ENCODE measurements around the gene CCDC38. TPM values are rescaled to one million over a fixed set of nuclear protein-coding genes. Genes with fewer than 3 reads are reported as not detected.
A peak's percentile ranks its signal among the peaks of the same experiment; 100 is the strongest.

Gene CCDC38
- total RNA-seq, 2 experiments from 2014 or later = 0.49 TPM; not detected in 1

DNA sequence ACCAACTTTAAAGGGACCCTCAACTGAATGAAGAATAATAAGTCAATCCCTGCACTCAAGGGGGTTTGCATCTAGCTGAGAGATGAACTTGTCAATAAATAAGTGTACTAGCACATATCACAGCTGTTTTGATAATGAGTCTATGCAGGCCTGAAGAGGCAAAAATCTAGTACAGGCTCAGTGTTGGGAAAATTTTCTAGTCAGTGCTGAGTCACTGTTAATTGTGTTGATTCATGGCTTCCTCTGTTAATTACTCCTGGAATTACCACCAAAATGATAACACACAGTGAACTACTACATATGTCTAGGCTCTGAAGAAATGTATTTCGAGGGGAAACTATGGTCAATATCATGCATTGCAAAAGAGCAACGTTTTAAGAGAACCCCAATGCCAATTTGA, 64.8 kb downstream of the CCDC38 start:
- Mint-ChIP-seq H3K9me3 (no peaks in the 10 kb centered on the region), H3K36me3 (ENCODE audit: low read depth) (peaks cover 7% of the 10 kb centered on the region), H3K27ac (no peak overlapping the region), H3K4me1 (ENCODE audit: low read depth) (no peaks in the 10 kb centered on the region), H3K4me3 (no peak overlapping the region), H3K27me3 (ENCODE audit: low read depth) (no peaks in the 10 kb centered on the region)
- DNase-seq = no peak
- CTCF ChIA-PET = no interaction called here
- intact Hi-C loops (cut with micrococcal nuclease) = no loop called here

DNA sequence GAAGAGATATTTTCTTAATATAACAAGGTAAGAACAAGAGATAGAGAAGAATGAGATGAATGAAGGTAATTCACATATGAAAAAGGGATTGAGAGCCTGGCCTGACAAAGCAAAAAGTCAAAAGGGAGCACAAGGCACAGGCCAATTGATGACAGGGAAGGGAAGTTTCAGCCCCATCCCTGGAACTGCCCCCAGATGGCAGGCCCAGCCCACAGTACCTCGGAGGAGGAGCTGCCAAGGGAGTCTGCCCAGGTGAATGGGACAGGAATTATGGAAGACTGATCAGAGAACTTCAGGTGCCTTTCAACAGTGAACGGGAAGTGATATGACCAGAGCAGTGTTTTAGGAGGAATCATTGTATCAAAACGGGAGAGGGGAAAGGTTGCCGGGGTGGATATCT, 68.0 kb downstream of the CCDC38 start:
- Mint-ChIP-seq H3K4me3 (no peak overlapping the region), H3K27ac (no peak overlapping the region), H3K27me3 (ENCODE audit: low read depth) (no peaks in the 10 kb centered on the region), H3K4me1 (ENCODE audit: low read depth) (peaks cover 1% of the 10 kb centered on the region), H3K36me3 (ENCODE audit: low read depth) (peaks cover 16% of the 10 kb centered on the region), H3K9me3 (no peaks in the 10 kb centered on the region)
- no peak for DNase-seq
- CTCF ChIA-PET = no interaction called here
- intact Hi-C loops (cut with micrococcal nuclease) = no loop called here

DNA sequence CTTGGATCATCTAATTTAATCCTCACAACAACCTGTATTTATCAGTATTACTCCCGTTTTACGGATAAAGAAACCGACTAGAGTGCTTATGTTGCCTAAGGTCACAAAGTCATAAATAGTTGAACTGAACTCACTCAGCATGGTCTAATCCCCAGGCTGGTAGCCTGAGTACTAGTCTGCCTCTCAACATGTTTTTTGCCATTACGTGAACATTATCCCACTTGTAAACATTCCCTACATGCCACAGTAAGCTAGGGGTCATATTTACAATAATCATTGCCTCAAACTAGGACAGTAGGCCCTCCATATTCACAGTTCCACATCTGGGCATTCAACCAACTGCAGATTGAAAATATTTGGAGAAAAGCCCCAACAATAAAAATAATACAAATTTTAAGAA, 71.5 kb downstream of the CCDC38 start:
- intact Hi-C loops (cut with micrococcal nuclease) = no loop called here
- H3K9me3 Mint-ChIP-seq = no peaks in the 10 kb centered on the region
- peaks cover 5% of the 10 kb centered on the region for H3K4me1 Mint-ChIP-seq (ENCODE audit: low read depth)
- no peak for DNase-seq
- no peak overlapping the region for H3K4me3 Mint-ChIP-seq
- peaks cover 20% of the 10 kb centered on the region for H3K36me3 Mint-ChIP-seq (ENCODE audit: low read depth)
- no peaks in the 10 kb centered on the region for H3K27me3 Mint-ChIP-seq (ENCODE audit: low read depth)
- CTCF ChIA-PET = interaction anchor here (0.8 kb wide), 1 partner anchor 11 kb away, joined by 3 read pairs; no protein-coding TSS in a partner anchor
- no peak overlapping the region for H3K27ac Mint-ChIP-seq

DNA sequence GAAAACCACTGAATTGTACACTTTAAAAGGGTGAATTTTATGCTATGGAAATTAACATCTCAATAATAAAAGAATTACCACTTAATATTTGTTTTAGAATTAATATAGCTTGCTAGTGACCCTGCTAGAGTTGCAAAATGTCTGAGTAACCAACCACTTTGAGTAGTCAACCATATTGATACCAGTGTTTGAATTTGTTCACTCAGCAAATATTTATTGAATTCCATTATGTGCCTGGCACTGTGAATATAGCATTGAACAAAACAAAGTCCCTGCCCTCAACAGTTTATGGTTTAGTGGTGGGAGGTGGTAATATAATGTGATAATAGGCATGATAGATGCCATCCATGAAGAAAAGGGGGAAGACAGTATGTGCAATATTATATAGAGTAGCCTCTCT, 79.1 kb downstream of the CCDC38 start:
- no peak for DNase-seq
- Mint-ChIP-seq H3K27me3 (ENCODE audit: low read depth) (no peaks in the 10 kb centered on the region), H3K4me1 (ENCODE audit: low read depth) (peaks cover 27% of the 10 kb centered on the region), H3K27ac (no peak overlapping the region), H3K9me3 (no peaks in the 10 kb centered on the region), H3K36me3 (ENCODE audit: low read depth) (peaks cover 38% of the 10 kb centered on the region), H3K4me3 (no peak overlapping the region)
- intact Hi-C loops (cut with micrococcal nuclease) = no loop called here
- CTCF ChIA-PET = interaction anchor here (0.8 kb wide), 1 partner anchor 54 kb away, joined by 4 read pairs; no protein-coding TSS in a partner anchor

DNA sequence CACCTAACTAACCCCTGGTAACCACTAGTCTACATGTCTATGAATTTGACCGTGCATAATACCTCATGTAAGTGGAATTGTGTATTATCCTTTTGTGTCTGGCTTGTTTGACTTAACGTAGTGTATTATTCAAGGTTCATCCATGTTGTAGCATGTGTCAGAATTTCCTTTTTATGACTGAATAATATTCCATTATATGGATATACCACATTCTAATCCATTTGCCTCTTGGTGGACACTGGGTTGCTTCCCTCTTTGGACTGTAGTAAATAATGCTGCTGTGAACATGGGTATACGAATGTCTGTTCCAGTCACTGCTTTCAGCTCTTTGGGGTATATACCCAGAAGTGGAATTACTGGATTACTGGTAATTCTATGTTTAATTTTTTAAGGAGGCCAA, 80.4 kb downstream of the CCDC38 start:
- H3K4me3 Mint-ChIP-seq = no peak overlapping the region
- peaks cover 31% of the 10 kb centered on the region for H3K4me1 Mint-ChIP-seq (ENCODE audit: low read depth)
- no peak for DNase-seq
- peaks cover 3% of the 10 kb centered on the region for H3K27me3 Mint-ChIP-seq (ENCODE audit: low read depth)
- no peaks in the 10 kb centered on the region for H3K9me3 Mint-ChIP-seq
- H3K36me3 Mint-ChIP-seq (ENCODE audit: low read depth) = peaks cover 36% of the 10 kb centered on the region
- no peak overlapping the region for H3K27ac Mint-ChIP-seq
- intact Hi-C loops (cut with micrococcal nuclease) = no loop called here
- CTCF ChIA-PET = interaction anchor here (1.2 kb wide), 1 partner anchor 137 kb away, joined by 3 read pairs; no protein-coding TSS in a partner anchor

DNA sequence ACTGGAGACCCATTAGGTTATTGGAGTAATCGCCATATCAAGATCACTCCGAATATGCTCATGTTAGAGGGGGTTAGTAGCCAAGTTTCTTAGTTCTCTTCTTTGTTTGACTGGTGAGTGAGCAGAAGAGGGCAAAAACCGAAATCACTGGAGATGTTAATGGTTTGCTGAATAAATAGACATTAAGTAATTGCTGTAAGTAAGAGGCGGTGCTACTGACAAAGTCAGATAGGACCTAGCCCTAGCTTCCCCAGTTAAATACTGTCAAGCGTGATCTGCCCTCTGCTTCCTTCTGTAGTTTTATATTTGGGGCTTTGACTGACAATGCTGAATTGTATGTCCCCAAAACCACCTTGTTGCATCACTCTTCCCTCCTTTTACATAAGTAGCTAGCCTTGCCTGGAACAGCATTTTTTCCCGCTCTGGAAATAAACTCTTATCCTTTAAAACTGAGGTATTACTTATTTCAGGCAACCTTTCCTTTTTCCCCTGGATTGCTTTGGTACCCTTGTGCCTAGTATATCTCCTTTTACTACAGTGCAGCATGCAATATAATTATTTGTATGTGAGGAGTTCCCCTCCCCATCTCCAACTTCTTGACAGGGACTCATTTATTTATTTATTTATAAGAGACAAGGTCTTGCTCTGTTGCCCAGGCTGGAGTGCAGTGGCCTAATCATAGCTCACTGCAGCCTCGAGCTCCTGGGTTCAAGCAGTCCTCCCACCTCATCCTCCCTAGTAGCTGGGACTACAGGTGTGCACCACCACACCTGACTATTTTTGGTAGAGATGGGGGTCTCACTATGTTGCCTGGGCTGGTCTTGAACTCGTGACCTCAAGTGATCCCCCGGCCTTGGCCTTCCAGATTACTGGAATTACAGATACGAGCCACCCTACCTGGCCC, 82.2 kb downstream of the CCDC38 start:
- CTCF ChIA-PET = interaction anchor here (0.5 to 0.8 kb wide), 3 partner anchors 58 to 336 kb away, joined by 3 to 4 read pairs (median 3); no protein-coding TSS in a partner anchor
- Mint-ChIP-seq H3K4me1 (ENCODE audit: low read depth) (peaks cover 31% of the 10 kb centered on the region), H3K27ac (no peak overlapping the region), H3K27me3 (ENCODE audit: low read depth) (peaks cover 3% of the 10 kb centered on the region), H3K4me3 (peak overlapping the region; percentile 24), H3K36me3 (ENCODE audit: low read depth) (peaks cover 34% of the 10 kb centered on the region), H3K9me3 (no peaks in the 10 kb centered on the region)
- intact Hi-C loops (cut with micrococcal nuclease) = loop anchor here (1.0 to 10.0 kb wide), 8 partner anchors 138 to 857 kb away; partner anchors contain the start of genes CDK17, CFAP54, LTA4H and METAP2
- no peak for DNase-seq

DNA sequence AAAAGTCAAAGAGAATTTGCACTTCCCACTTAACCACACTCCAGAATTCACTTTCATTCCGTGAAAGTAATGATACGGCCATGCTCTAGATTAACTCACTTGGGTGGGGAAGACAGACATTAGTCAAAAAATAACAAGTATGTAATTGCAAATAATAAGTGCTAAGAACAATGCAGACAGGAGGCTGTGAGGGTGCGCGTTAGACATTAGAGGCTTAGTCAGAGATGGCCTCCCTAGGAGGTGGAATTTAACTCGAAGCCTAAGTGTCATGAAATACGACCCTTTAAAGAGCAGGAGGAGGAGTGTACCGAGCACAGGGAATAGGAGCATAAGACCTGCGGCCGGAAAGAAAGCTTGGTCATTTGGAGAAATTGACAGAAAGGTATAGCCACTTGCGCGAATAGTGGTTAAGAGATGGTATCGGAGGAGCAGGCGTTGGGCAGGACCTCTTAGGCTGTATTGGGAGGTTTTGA, 83.0 kb downstream of the CCDC38 start:
- DNase-seq = peak; percentile 36
- CTCF ChIA-PET = interaction anchor here (0.5 kb wide), 1 partner anchor 336 kb away, joined by 4 read pairs; no protein-coding TSS in a partner anchor
- Mint-ChIP-seq H3K27ac (no peak overlapping the region), H3K27me3 (ENCODE audit: low read depth) (peaks cover 3% of the 10 kb centered on the region), H3K4me1 (ENCODE audit: low read depth) (peaks cover 29% of the 10 kb centered on the region), H3K4me3 (no peak overlapping the region), H3K36me3 (ENCODE audit: low read depth) (peaks cover 30% of the 10 kb centered on the region), H3K9me3 (no peaks in the 10 kb centered on the region)
- intact Hi-C loops (cut with micrococcal nuclease) = loop anchor here (1.0 to 10.0 kb wide), 8 partner anchors 139 to 856 kb away; partner anchors contain the start of genes CDK17, CFAP54, LTA4H and METAP2

DNA sequence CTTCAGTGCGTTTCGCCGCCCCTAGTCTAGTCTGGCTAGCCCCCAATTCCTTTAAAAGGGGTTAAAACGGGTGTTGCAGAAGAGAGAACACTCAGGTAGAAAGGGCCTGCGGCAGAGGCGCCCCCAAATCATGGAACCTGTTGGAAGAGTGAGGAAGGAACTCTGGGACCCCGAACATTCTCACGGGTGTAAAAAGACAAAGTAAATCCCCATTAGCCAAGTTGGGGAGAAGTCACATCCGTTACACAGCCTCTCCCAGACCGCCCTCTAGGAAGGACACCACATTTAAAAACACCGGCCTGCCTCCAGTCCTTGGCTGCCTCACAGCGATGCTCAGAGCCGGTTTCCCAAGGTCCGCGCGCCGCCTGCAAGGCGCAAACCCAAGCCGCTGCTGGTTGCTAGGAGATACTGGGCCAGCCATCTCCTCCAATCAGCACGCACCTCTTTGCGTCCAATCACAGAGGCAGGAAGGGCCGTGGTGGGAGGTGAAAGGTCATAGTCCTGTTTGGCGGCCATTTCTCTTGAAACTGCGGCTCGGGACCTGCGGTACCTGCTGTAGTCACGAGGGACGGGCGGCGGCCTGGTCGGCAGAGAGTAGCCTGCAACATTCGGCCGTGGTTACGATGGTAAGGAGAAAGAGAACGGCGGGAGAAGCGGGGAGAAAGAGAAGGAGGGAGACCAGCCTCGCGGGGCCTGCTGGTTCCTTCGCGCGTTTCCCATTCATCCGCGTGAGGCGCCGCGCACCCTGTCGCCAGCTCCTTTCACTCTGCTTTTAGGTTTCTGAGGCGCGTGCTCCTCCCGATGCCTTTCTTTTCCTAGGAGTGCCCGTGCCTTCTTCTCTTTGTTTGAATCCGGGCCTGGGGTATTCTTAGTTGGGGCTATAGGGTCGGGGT, 83.7 kb downstream of the CCDC38 start, which contains the start of gene SNRPF:
Gene SNRPF, plus strand, starts transcription at position 502 of the 893 bp plus-strand sequence. Its CDS starts 122 bp downstream, at position 624.
- DNase-seq = peak; percentile 97
- no peaks in the 10 kb centered on the region for H3K9me3 Mint-ChIP-seq
- peaks cover 25% of the 10 kb centered on the region for H3K4me1 Mint-ChIP-seq (ENCODE audit: low read depth)
- no peak within 1 kb of the TSS for H3K4me3 Mint-ChIP-seq
- intact Hi-C loops (cut with micrococcal nuclease) = loop anchor here (1.0 to 10.0 kb wide), 11 partner anchors 85 to 1049 kb away; partner anchors contain the start of genes AMDHD1, CDK17, CFAP54 and FGD6
- CTCF ChIA-PET = no interaction called here
- peaks cover 28% of the 10 kb centered on the region for H3K36me3 Mint-ChIP-seq (ENCODE audit: low read depth)
- no peak within 1 kb of the TSS for H3K27ac Mint-ChIP-seq
- H3K27me3 Mint-ChIP-seq (ENCODE audit: low read depth) = peaks cover 3% of the 10 kb centered on the region

DNA sequence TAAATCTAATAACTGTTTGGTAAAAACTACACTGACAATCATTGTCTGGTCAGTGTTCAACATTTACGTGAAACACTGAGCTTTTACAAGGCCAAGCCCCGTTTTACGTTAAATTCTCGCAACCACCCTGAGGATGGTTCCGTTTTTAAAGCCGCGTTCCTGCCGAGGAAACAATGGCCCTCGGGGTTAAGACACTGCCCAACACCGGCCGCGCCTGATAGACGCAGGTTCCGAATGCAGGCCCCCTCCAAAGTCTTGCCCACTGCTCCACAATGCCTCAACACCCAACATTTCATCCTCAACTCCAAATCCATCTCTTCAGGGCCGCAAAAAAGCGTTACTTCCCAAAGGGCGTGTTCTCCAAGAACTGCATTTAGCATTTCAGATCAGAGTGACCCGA, 84.6 kb downstream of the CCDC38 start:
- no peak for DNase-seq
- H3K36me3 Mint-ChIP-seq (ENCODE audit: low read depth) = peaks cover 21% of the 10 kb centered on the region
- H3K27me3 Mint-ChIP-seq (ENCODE audit: low read depth) = peaks cover 3% of the 10 kb centered on the region
- CTCF ChIA-PET = no interaction called here
- H3K9me3 Mint-ChIP-seq = no peaks in the 10 kb centered on the region
- intact Hi-C loops (cut with micrococcal nuclease) = loop anchor here (1.0 to 10.0 kb wide), 8 partner anchors 86 to 1050 kb away; partner anchors contain the start of genes AMDHD1, CDK17, CFAP54 and FGD6
- peaks cover 18% of the 10 kb centered on the region for H3K4me1 Mint-ChIP-seq (ENCODE audit: low read depth)
- no peak overlapping the region for H3K27ac Mint-ChIP-seq
- H3K4me3 Mint-ChIP-seq = no peak overlapping the region

DNA sequence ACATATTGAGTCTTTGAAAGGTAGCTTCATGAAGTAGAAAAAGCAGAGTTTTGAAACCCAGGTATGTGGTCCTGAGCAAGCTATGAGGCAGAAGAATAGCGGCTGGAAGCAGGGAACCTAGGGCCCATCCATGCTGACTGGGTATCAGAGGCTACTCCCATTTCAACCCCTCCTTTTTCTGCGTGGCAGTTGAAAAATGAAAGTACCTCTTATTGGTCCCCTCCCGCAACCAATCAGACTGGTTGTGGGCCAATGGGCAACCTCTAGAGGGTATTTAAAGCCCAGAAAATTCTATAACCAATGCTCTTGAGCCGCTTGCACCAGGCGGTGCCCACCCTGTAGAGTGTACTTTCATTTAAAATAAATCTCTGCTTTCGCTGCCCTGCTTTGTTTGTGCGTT, 85.3 kb downstream of the CCDC38 start:
- Mint-ChIP-seq H3K27ac (no peak overlapping the region), H3K27me3 (ENCODE audit: low read depth) (peaks cover 3% of the 10 kb centered on the region), H3K4me3 (no peak overlapping the region), H3K9me3 (no peaks in the 10 kb centered on the region), H3K4me1 (ENCODE audit: low read depth) (peaks cover 16% of the 10 kb centered on the region), H3K36me3 (ENCODE audit: low read depth) (peaks cover 16% of the 10 kb centered on the region)
- CTCF ChIA-PET = no interaction called here
- no peak for DNase-seq
- intact Hi-C loops (cut with micrococcal nuclease) = loop anchor here (5.0 to 10.0 kb wide), 4 partner anchors 340 to 628 kb away; partner anchors contain the start of genes CDK17, CFAP54 and METAP2

DNA sequence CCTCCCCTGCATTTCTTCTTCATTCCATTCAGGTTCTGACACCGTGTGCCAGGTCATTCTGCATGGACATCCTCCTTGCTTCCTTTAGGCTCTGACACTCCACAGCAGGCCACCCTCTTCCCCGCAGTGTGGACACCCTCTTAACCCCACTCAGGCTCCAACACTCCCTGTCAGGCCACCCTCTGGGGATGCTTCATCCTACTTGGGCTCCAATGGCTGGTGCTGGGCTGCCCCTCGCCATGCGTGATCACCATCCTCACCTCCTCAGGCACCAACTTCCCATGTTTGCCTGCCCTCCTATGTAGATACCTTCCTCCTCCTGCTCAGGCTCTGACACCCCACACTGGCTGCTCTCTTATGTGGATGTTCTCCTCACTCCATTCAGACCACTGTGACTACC, 90.3 kb downstream of the CCDC38 start:
- DNase-seq = no peak
- H3K36me3 Mint-ChIP-seq (ENCODE audit: low read depth) = no peaks in the 10 kb centered on the region
- H3K27ac Mint-ChIP-seq = no peak overlapping the region
- H3K27me3 Mint-ChIP-seq (ENCODE audit: low read depth) = peaks cover 4% of the 10 kb centered on the region
- CTCF ChIA-PET = no interaction called here
- intact Hi-C loops (cut with micrococcal nuclease) = loop anchor here (10.0 kb wide), 3 partner anchors 377 to 633 kb away; partner anchors contain the start of genes CDK17, CFAP54 and METAP2
- H3K9me3 Mint-ChIP-seq = no peaks in the 10 kb centered on the region
- H3K4me3 Mint-ChIP-seq = no peak overlapping the region
- H3K4me1 Mint-ChIP-seq (ENCODE audit: low read depth) = no peaks in the 10 kb centered on the region

All from activated naive CD4-positive, alpha-beta T cell treated with anti-CD3 and anti-CD28 coated beads for 36 hours (primary cell).